ENCODE data around the gene DCAF5.
"Not testable (repeated sequence)": the region's sequence is repeated elsewhere in the genome, so short reads cannot be mapped to it uniquely, and the experiment has no call there.

The DCAF5 gene

GRCh38 chr14:69073915-69074314 is 79.0 kb downstream of the DCAF5 start:
- H3K27ac Mint-ChIP-seq = no peak overlapping the region
- no peak overlapping the region for H3K4me3 Mint-ChIP-seq
- H3K4me1 Mint-ChIP-seq = peaks cover 10% of the 10 kb centered on the region
- H3K27me3 Mint-ChIP-seq (ENCODE audit: low read depth) = no peaks in the 10 kb centered on the region
- no peak for TF ChIP-seq CTCF (IDR thresholded peaks at IDR 0.05; ENCODE audit: unreplicated experiment in 3 of 3)
- H3K9me3 Mint-ChIP-seq = no peaks in the 10 kb centered on the region
- peaks cover 63% of the 10 kb centered on the region for H3K36me3 Mint-ChIP-seq (ENCODE audit: low read depth)

GRCh38 chr14:69073429-69073828 is 79.5 kb downstream of the DCAF5 start:
- peaks cover 7% of the 10 kb centered on the region for H3K4me1 Mint-ChIP-seq
- no peaks in the 10 kb centered on the region for H3K9me3 Mint-ChIP-seq
- TF ChIP-seq CTCF (IDR thresholded peaks at IDR 0.05; ENCODE audit: unreplicated experiment in 3 of 3) = no peak
- H3K4me3 Mint-ChIP-seq = no peak overlapping the region
- no peaks in the 10 kb centered on the region for H3K27me3 Mint-ChIP-seq (ENCODE audit: low read depth)
- H3K36me3 Mint-ChIP-seq (ENCODE audit: low read depth) = peaks cover 67% of the 10 kb centered on the region
- H3K27ac Mint-ChIP-seq = no peak overlapping the region

- Mint-ChIP-seq H3K27me3 (ENCODE audit: low read depth) (no peaks in the 10 kb centered on the region), H3K4me3 (no peak overlapping the region), H3K9me3 (no peaks in the 10 kb centered on the region), H3K27ac (no peak overlapping the region), H3K4me1 (no peaks in the 10 kb centered on the region), H3K36me3 (ENCODE audit: low read depth) (peaks cover 72% of the 10 kb centered on the region)
- TF ChIP-seq CTCF (IDR thresholded peaks at IDR 0.05; ENCODE audit: unreplicated experiment in 3 of 3) = no peak
Measured at GRCh38 chr14:69072584-69072983, 80.3 kb downstream of the DCAF5 start.

- H3K4me3 Mint-ChIP-seq = no peak overlapping the region
- H3K9me3 Mint-ChIP-seq = no peaks in the 10 kb centered on the region
- peak overlapping the region; percentile 52 to 80 (median 76) for H3K27ac Mint-ChIP-seq
- H3K27me3 Mint-ChIP-seq (ENCODE audit: low read depth) = no peaks in the 10 kb centered on the region
- peaks cover 61% of the 10 kb centered on the region for H3K36me3 Mint-ChIP-seq (ENCODE audit: low read depth)
- H3K4me1 Mint-ChIP-seq = no peaks in the 10 kb centered on the region
- no peak for TF ChIP-seq CTCF (IDR thresholded peaks at IDR 0.05; ENCODE audit: unreplicated experiment in 3 of 3)
Measured at GRCh38 chr14:69068744-69069421, 84.0 kb downstream of the DCAF5 start.

- H3K4me1 Mint-ChIP-seq = no peaks in the 10 kb centered on the region
- H3K9me3 Mint-ChIP-seq = no peaks in the 10 kb centered on the region
- H3K27ac Mint-ChIP-seq = no peak overlapping the region
- H3K4me3 Mint-ChIP-seq = no peak overlapping the region
- peaks cover 61% of the 10 kb centered on the region for H3K36me3 Mint-ChIP-seq (ENCODE audit: low read depth)
- H3K27me3 Mint-ChIP-seq (ENCODE audit: low read depth) = no peaks in the 10 kb centered on the region
- TF ChIP-seq CTCF (IDR thresholded peaks at IDR 0.05; ENCODE audit: unreplicated experiment in 3 of 3) = no peak
Measured at GRCh38 chr14:69066396-69067171, 86.3 kb downstream of the DCAF5 start.

GRCh38 chr14:69065934-69066333 is 87.0 kb downstream of the DCAF5 start:
- not testable (repeated sequence) for H3K27ac Mint-ChIP-seq; H3K9me3 Mint-ChIP-seq; H3K4me1 Mint-ChIP-seq; H3K27me3 Mint-ChIP-seq (ENCODE audit: low read depth); H3K4me3 Mint-ChIP-seq
- H3K36me3 Mint-ChIP-seq (ENCODE audit: low read depth) = peaks cover 63% of the 10 kb centered on the region
